ENCODE results near the gene MESP1. TPM values are rescaled to one million over a fixed set of nuclear protein-coding genes. Genes with fewer than 3 reads are reported as not detected.

Gene MESP1
- total and polyA plus RNA-seq, 10 donors: 0.19 to 1.2 (median 0.61) TPM

GRCh38 chr15:89751748-89752147 lies 699 bp upstream of the MESP1 start:
- 89 to 97% (median 95%) methylated on average over 5 of the region's 5 CpGs for WGBS, 5 donors
- Histone ChIP-seq H3K36me3 (no peaks in the 10 kb centered on the region), H3K4me1 (peaks cover 3 to 23% (median 16%) of the 10 kb centered on the region in 6 donors), H3K27me3 (replicated peaks in 1 of 7) (peaks cover 0 to 32% (median 7%) of the 10 kb centered on the region in 7 donors), H3K27ac (no peak overlapping the region), H3K4me3 (peak overlapping the region in 4 of 8 donors; percentile 56 to 91 (median 78)), H3K9me3 (no peaks in the 10 kb centered on the region)
- TF ChIP-seq POLR2AphosphoS5 (IDR thresholded peaks at IDR 0.05) (no peak), POLR2A (IDR thresholded peaks at IDR 0.05) (no peak), CTCF (IDR thresholded peaks at IDR 0.05 in 8 of 11, conservative IDR thresholded peaks at IDR 0.05 in 3 of 11) (no peak)
- no peak for DNase-seq
- intact Hi-C loops (cut with DNase I; ENCODE audit: low total_unique reads): no loop called here

- peaks cover 3 to 23% (median 16%) of the 10 kb centered on the region in 6 donors for H3K4me1 ChIP-seq
- peaks cover 0 to 43% (median 7%) of the 10 kb centered on the region in 7 donors for H3K27me3 ChIP-seq (replicated peaks in 1 of 7)
- no peaks in the 10 kb centered on the region for H3K36me3 ChIP-seq
- intact Hi-C loops (cut with DNase I; ENCODE audit: low total_unique reads): no loop called here
- peak overlapping the region; percentile 56 to 91 (median 73) for H3K4me3 ChIP-seq
- no peaks in the 10 kb centered on the region for H3K9me3 ChIP-seq
- DNase-seq: no peak
- H3K27ac ChIP-seq: peak overlapping the region in 4 of 8 donors; percentile 54 to 77 (median 68)
- TF ChIP-seq POLR2AphosphoS5 (IDR thresholded peaks at IDR 0.05) (no peak), CTCF (IDR thresholded peaks at IDR 0.05 in 8 of 11, conservative IDR thresholded peaks at IDR 0.05 in 3 of 11) (no peak), POLR2A (IDR thresholded peaks at IDR 0.05) (no peak)
- WGBS, 5 donors: 1 to 7% (median 4%) methylated on average over 25 to 41 of the region's 41 CpGs
Observed at GRCh38 chr15:89749951-89750559, 994 bp downstream of the MESP1 start.

- peaks cover 3 to 23% (median 16%) of the 10 kb centered on the region in 6 donors for H3K4me1 ChIP-seq
- no peak for DNase-seq
- H3K4me3 ChIP-seq: peak overlapping the region in 3 of 8 donors; percentile 67 to 91 (median 77)
- intact Hi-C loops (cut with DNase I; ENCODE audit: low total_unique reads): no loop called here
- peaks cover 0 to 49% (median 7%) of the 10 kb centered on the region in 7 donors for H3K27me3 ChIP-seq (replicated peaks in 1 of 7)
- H3K36me3 ChIP-seq: no peaks in the 10 kb centered on the region
- no peaks in the 10 kb centered on the region for H3K9me3 ChIP-seq
- H3K27ac ChIP-seq: no peak overlapping the region
- no peak for TF ChIP-seq POLR2A (IDR thresholded peaks at IDR 0.05)
- no peak for TF ChIP-seq CTCF (IDR thresholded peaks at IDR 0.05 in 8 of 11, conservative IDR thresholded peaks at IDR 0.05 in 3 of 11)
- no peak for TF ChIP-seq POLR2AphosphoS5 (IDR thresholded peaks at IDR 0.05)
- 69 to 85% (median 74%) methylated on average over 4 of the region's 4 CpGs for WGBS, 5 donors
Observed at GRCh38 chr15:89749526-89749925, 1.5 kb downstream of the MESP1 start.

GRCh38 chr15:89749054-89749453 lies 2.0 kb downstream of the MESP1 start:
- 80 to 88% (median 85%) methylated on average over 7 of the region's 7 CpGs for WGBS, 5 donors
- H3K4me1 ChIP-seq: peaks cover 3 to 23% (median 16%) of the 10 kb centered on the region in 6 donors
- peaks cover 0 to 49% (median 7%) of the 10 kb centered on the region in 7 donors for H3K27me3 ChIP-seq (replicated peaks in 1 of 7)
- no peak for TF ChIP-seq POLR2A (IDR thresholded peaks at IDR 0.05)
- no peak for TF ChIP-seq POLR2AphosphoS5 (IDR thresholded peaks at IDR 0.05)
- TF ChIP-seq CTCF (IDR thresholded peaks at IDR 0.05 in 8 of 11, conservative IDR thresholded peaks at IDR 0.05 in 3 of 11): no peak
- DNase-seq: no peak
- intact Hi-C loops (cut with DNase I; ENCODE audit: low total_unique reads): no loop called here
- H3K27ac ChIP-seq: no peak overlapping the region
- H3K4me3 ChIP-seq: no peak overlapping the region
- no peaks in the 10 kb centered on the region for H3K9me3 ChIP-seq
- no peaks in the 10 kb centered on the region for H3K36me3 ChIP-seq

Measured in spleen (tissue), 11 donors.